K562 (cell line): Measurements from ENCODE around the gene RGS12. TPM values are rescaled to one million over a fixed set of nuclear protein-coding genes. Genes with fewer than 3 reads are reported as not detected.

Experiments used
- ATAC-seq: fragments of 200-7000 bp; cut with Tn5 transposase; 3 replicates; pipeline ENCODE4 v1.9.1; 2020; ENCODE audit warnings: moderate library complexity
- BruUV-seq: library from RNA; stranded (reverse); fragments of 400-500 nt; replicated peaks from 2 replicates; lab custom pipeline; 2021; lab: Mats Ljungman, UMichigan
- CTCF ChIA-PET: fragments of 300-600 bp; formaldehyde crosslinking; extraction: SDS; loops from one replicate; lab custom pipeline; 2021; ENCODE audit warnings: low intra/inter-chr PET ratio; lab: Yijun Ruan, JAX
- POLR2A ChIA-PET: fragments of 300-600, 350-650 bp; sonication (Branson Sonifier 250); formaldehyde crosslinking; extraction: SDS; loops from one replicate; lab custom pipeline; 2021; ENCODE audit warnings: antibody characterized with exemption, inconsistent platforms; lab: Yijun Ruan, JAX
- DNase-seq, 4 experiments: peaks; one replicate each; pipeline versions ENCODE4 v3.0.0 to v3.0.0-alpha.2; 2011 to 2018; ENCODE audit warnings: low spot score in 3 of 4, mixed read lengths in 3 of 4; ENCODE audit errors: extremely low read depth in 1 of 4
- FAIRE-seq: peaks from 2 replicates; lab custom pipeline; 2011; peaks lifted over from hg19 to GRCh38; lab: Jason Lieb, UNC
- H2AFZ ChIP-seq: 2 replicates; pipeline ENCODE4 v1.6.0; 2011; ENCODE audit warnings: low read depth, low read length, control low read depth, inconsistent platforms
- H3K27ac ChIP-seq: fragments of 200-600 bp; 3 replicates; pipeline ENCODE4 v1.8.0; 2011; ENCODE audit warnings: low read depth, mild to moderate bottlenecking, control low read depth, inconsistent platforms, low read length, moderate library complexity, mixed read lengths; ENCODE audit errors: extremely low read depth
- H3K27me3 ChIP-seq, 2 experiments: fragments of 300-600 bp in 1 of 2; 2 replicates in 1 of 2; 3 replicates in 1 of 2; pipeline versions ENCODE4 v1.6.0 to v1.8.0; 2011; ENCODE audit warnings: inconsistent platforms in 2 of 2, low read length in 2 of 2, mild to moderate bottlenecking in 1 of 2, mixed read lengths in 1 of 2, moderate library complexity in 1 of 2; ENCODE audit not compliant: control insufficient read depth in 2 of 2, insufficient read depth in 2 of 2
- H3K36me3 ChIP-seq: fragments of 300-600 bp; 3 replicates; pipeline ENCODE4 v1.8.0; 2011; ENCODE audit warnings: mild to moderate bottlenecking, low read length, inconsistent platforms; ENCODE audit not compliant: control insufficient read depth, insufficient read depth
- H3K4me1 ChIP-seq, 2 experiments: fragments of 200-600 bp in 1 of 2; replicated peaks in 1 of 2; 2 replicates in 1 of 2; 3 replicates in 1 of 2; pipeline versions ENCODE4 v1.5.1 to v1.8.0; 2011; ENCODE audit warnings: inconsistent platforms in 2 of 2, low read length in 2 of 2, mild to moderate bottlenecking in 1 of 2, mixed read lengths in 1 of 2, moderate library complexity in 1 of 2; ENCODE audit not compliant: control insufficient read depth in 2 of 2, insufficient read depth in 2 of 2
- H3K4me2 ChIP-seq: 2 replicates; pipeline ENCODE4 v1.6.1; 2011; ENCODE audit warnings: low read length, control low read depth, inconsistent platforms, mixed read lengths; ENCODE audit not compliant: insufficient read depth
- H3K4me3 ChIP-seq: fragments of 200-600 bp; sonication (generic), shearing (Covaris generic); 2 replicates; pipeline ENCODE4 v1.5.1; 2016; ENCODE audit warnings: control low read depth, inconsistent platforms
- H3K79me2 ChIP-seq: fragments of 200-600 bp; 3 replicates; pipeline ENCODE4 v1.8.0; 2011; ENCODE audit warnings: low read length, inconsistent platforms; ENCODE audit not compliant: control insufficient read depth, insufficient read depth
- H3K9ac ChIP-seq, 2 experiments: 2 replicates each; pipeline versions ENCODE4 v1.6.0 to v1.6.1; 2011; ENCODE audit warnings: low read depth in 2 of 2, low read length in 2 of 2, control low read depth in 1 of 2, inconsistent platforms in 1 of 2, mild to moderate bottlenecking in 1 of 2, mixed read lengths in 1 of 2; ENCODE audit not compliant: insufficient read depth in 1 of 2
- H3K9me1 ChIP-seq: one replicate; pipeline ENCODE4 v1.6.0; 2011; ENCODE audit warnings: inconsistent platforms, mild to moderate bottlenecking, low read length, moderate library complexity; ENCODE audit not compliant: control insufficient read depth, insufficient read depth
- H3K9me3 ChIP-seq: replicated peaks from 2 replicates; pipeline ENCODE4 v1.5.1; 2011; ENCODE audit warnings: low read depth, low read length, inconsistent platforms; ENCODE audit not compliant: control insufficient read depth, insufficient read depth
- H4K20me1 ChIP-seq: replicated peaks from 2 replicates; pipeline ENCODE4 v1.6.1; 2011; ENCODE audit warnings: low read length, inconsistent platforms, mixed read lengths; ENCODE audit not compliant: control insufficient read depth, insufficient read depth
- COPS2 ChIP-seq: fragments of 450-650 bp; conservative IDR thresholded peaks from 2 replicates; pipeline ENCODE4 v1.6.1; 2016; ENCODE audit warnings: mild to moderate bottlenecking, moderate library complexity
- KAT7 ChIP-seq: sonication (generic); formaldehyde crosslinking; IDR thresholded peaks from 2 replicates; pipeline ENCODE4 v1.8.0; 2022; ENCODE audit warnings: missing genetic modification reagents, mild to moderate bottlenecking, borderline replicate concordance
- KLF1 ChIP-seq: fragments of 450-650 bp; IDR thresholded peaks from 2 replicates; pipeline ENCODE4 v1.6.1; 2016; ENCODE audit warnings: missing genetic modification characterization, missing compliant biosample characterization
- MTA1 ChIP-seq: fragments of 450-650 bp; IDR thresholded peaks from 2 replicates; pipeline ENCODE4 v1.6.1; 2017; ENCODE audit warnings: borderline replicate concordance
- POLR3G ChIP-seq: IDR thresholded peaks from 2 replicates; pipeline ENCODE4 v1.6.1; 2011; ENCODE audit not compliant: insufficient read length, insufficient replicate concordance; ENCODE audit errors: extremely low read depth
- POU5F1 ChIP-seq: fragments of 150-350 bp; IDR thresholded peaks from 2 replicates; pipeline ENCODE4 v1.6.1; 2014; ENCODE audit warnings: borderline replicate concordance, low read length, low read depth, mild to moderate bottlenecking; ENCODE audit not compliant: partially characterized antibody
- SMAD4 ChIP-seq: fragments of 250-450 bp; sonication (Bioruptor Pico); conservative IDR thresholded peaks from 2 replicates; pipeline ENCODE4 v1.8.0; 2021; ENCODE audit warnings: inconsistent platforms, mild to moderate bottlenecking, moderate library complexity
- TAF7 ChIP-seq: fragments of 450-650 bp; IDR thresholded peaks from 2 replicates; pipeline ENCODE4 v1.6.1; 2016; ENCODE audit warnings: missing genetic modification characterization, missing compliant biosample characterization
- ZNF184 ChIP-seq: sonication (generic); formaldehyde crosslinking; IDR thresholded peaks from 2 replicates; pipeline ENCODE4 v1.5.0; 2020; ENCODE audit warnings: missing genetic modification reagents
- ZNF23 ChIP-seq: fragments of 250-450 bp; sonication (Bioruptor Pico); IDR thresholded peaks from 2 replicates; pipeline ENCODE4 v1.4.0; 2020; ENCODE audit warnings: mild to moderate bottlenecking
- ZNF766 ChIP-seq: fragments of 200-800 bp; sonication (Bioruptor generic); conservative IDR thresholded peaks from 2 replicates; pipeline ENCODE4 v1.6.1; 2016; ENCODE audit warnings: missing genetic modification characterization, missing compliant biosample characterization
- ZNF79 ChIP-seq: fragments of 250-450 bp; sonication (Bioruptor Pico); IDR thresholded peaks from 2 replicates; pipeline ENCODE4 v1.4.0; 2020; ENCODE audit warnings: low read depth, mild to moderate bottlenecking, moderate library complexity
- WGBS: fragments of 100-300 bp; shearing (Covaris generic); methylation state at CpG from one replicate; pipeline ENCODE4 v1.1.6; 2016; ENCODE audit warnings: low coverage, mixed read lengths; ENCODE audit not compliant: insufficient coverage; ENCODE audit errors: missing lambda C conversion rate; 5-methylcytosine and 5-hydroxymethylcytosine counted together
- in situ Hi-C: fragments of 300-500 bp; cut with MboI; formaldehyde crosslinking; loops from 4 replicates; pipeline ENCODE4 v1.15.0; 2018; ENCODE audit warnings: inconsistent platforms, mixed read lengths
- intact Hi-C: fragments of 100-400 bp; cut with micrococcal nuclease; formaldehyde crosslinking; loops from 2 replicates; pipeline ENCODE4 v1.14.2; 2022
- polyA plus RNA-seq, 8 experiments: library from polyadenylated mRNA; depleted of rRNA in 4 of 8; stranded (reverse) in 5 of 8; unstranded in 3 of 8; fragments of >200 nt; fragmentation: Nextera tagmentation in 2 of 8; fragmentation: Illumina TruSeq in 1 of 8; extraction: Ambion mirVana in 2 of 8; extraction: Trizol in 1 of 8; gene quantifications; 2 replicates each; pipeline versions ENCODE4 v1.2.1 to v1.2.3, GENCODE V29; 2011 to 2014; ENCODE audit warnings: inconsistent platforms in 1 of 8, missing spikeins in 1 of 8
- total RNA-seq, 7 experiments: library from RNA; depleted of rRNA in 6 of 7; stranded (reverse); fragments of >200 nt in 6 of 7; fragmentation: Illumina TruSeq in 2 of 7; extraction: Trizol in 2 of 7; gene quantifications; 2 replicates each; pipeline versions ENCODE4 v1.2.1 to v1.2.3, GENCODE V29; 2011 to 2021; ENCODE audit warnings: low replicate concordance in 1 of 7
- TF ChIP-seq, protein P1 (sequence below): sonication (generic); formaldehyde crosslinking; IDR thresholded peaks from 2 replicates; pipeline ENCODE4 v1.8.1; 2022; ENCODE audit warnings: missing genetic modification reagents

The RGS12 gene
- total and polyA plus RNA-seq, 9 of the 15 experiments (the other 6 are each of a cell fraction or from before 2014, with no cell fraction given): 0.30 to 8.8 (median 5.5) TPM

DNA sequence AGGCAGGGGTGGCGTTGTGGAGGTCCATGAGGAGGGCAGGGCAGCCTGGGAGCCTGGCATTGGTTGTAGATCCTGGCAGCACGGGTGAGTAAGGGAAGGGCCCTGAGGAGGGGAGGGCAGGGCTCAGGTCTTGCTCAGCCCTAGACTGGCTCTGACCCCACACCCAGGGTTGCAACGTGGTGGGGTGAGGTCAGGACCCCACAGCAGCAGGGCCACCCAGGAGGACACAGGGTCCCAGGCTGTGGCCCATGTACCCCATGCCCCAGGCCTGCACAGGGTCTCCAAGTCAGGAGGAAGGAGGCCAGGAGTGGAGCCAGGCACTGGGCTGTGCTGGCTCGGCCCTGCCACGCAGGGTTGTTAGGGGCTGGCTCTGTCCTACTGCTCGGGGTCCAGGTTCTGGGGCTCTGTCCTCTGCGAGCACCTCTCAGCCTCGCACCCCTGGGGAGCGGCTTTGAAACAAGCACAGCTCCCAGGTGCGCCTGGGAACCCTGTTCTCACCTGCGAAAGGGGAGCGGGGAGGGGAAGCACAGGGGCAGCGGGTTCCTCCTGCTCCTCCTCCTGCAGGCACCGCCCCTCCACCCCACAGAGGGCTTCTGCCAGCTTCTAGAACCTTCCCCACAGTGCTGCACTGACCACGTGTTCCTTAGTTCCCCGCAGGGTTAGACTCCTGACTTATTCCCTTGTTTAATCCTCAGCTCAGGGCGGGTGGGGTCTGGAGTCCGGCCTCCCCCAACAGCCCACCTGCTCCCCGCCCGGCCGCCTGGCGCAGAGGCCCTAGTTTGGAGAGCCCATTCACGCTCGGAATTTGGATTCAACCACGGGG, 23.5 kb upstream of the RGS12 start (continued):
- TF ChIP-seq ZNF79: no peak

DNA sequence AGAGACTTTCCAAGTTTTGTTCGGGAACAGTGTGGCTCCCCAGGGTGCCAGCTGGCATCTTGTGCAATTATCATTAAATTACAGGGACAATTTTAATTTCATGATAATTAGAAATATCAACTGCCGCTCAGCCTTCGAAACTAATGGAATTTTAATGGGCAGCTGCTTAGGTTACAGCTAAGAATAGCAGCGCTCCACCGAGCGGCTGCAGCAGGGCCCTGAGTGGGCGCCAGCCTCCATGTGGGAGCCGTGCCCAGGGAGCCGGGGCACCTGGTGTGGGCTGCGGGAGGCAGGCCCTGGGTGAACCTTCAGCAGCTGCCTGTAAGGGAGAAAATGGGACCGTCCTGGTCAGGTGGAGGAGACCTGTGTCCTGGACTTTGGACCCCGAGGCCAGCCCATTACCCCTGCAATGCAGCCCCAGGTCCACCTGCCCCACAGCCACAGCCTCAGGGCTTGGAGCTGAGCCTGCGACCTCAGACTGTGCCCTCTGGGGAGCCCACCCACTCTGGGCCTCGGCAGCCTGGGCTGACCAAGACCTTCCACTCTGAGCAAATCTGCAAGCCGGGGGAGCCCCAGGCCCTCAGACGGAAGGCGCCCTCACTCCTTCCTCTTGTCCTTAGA, 22.7 kb upstream of the RGS12 start:
- H3K9me1 ChIP-seq: no peaks in the 10 kb centered on the region
- ChIA-PET POLR2A (interaction anchor here (1.4 kb wide), 1 partner anchor 26 kb away, joined by 5 read pairs; no protein-coding TSS in a partner anchor), CTCF (no interaction called here)
- no peak for TF ChIP-seq POLR3G
- TF ChIP-seq TAF7 (tag): no peak
- TF ChIP-seq ZNF23 (CRISPR knock-in tag): no peak
- TF ChIP-seq, protein P1, sequence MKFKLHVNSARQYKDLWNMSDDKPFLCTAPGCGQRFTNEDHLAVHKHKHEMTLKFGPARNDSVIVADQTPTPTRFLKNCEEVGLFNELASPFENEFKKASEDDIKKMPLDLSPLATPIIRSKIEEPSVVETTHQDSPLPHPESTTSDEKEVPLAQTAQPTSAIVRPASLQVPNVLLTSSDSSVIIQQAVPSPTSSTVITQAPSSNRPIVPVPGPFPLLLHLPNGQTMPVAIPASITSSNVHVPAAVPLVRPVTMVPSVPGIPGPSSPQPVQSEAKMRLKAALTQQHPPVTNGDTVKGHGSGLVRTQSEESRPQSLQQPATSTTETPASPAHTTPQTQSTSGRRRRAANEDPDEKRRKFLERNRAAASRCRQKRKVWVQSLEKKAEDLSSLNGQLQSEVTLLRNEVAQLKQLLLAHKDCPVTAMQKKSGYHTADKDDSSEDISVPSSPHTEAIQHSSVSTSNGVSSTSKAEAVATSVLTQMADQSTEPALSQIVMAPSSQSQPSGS: no peak
- no peak for TF ChIP-seq KLF1 (tag)
- TF ChIP-seq SMAD4: no peak
- TF ChIP-seq MTA1: no peak
- no peak for TF ChIP-seq KAT7
- TF ChIP-seq POU5F1: no peak
- no peak for TF ChIP-seq ZNF184
- no peak for TF ChIP-seq COPS2
- no peak for TF ChIP-seq ZNF766 (CRISPR knock-in tag)
- no peak for ATAC-seq
- no TSS peak for BruUV-seq
- intact Hi-C loops: no loop called here
- no peaks in the 10 kb centered on the region for H4K20me1 ChIP-seq
- no peak for DNase-seq
- in situ Hi-C loops: no loop called here
- H3K9me3 ChIP-seq: no peaks in the 10 kb centered on the region
- H3K4me2 ChIP-seq: no peak overlapping the region
- H3K27ac ChIP-seq: no peak overlapping the region
- no peaks in the 10 kb centered on the region for H3K79me2 ChIP-seq
- H3K4me1 ChIP-seq: peaks cover 0 to 29% of the 10 kb centered on the region in 2 experiments; a peak in 2 of 5 replicates
- peaks cover 31 to 45% of the 10 kb centered on the region in 2 experiments; a peak in 3 of 5 replicates for H3K27me3 ChIP-seq
- H3K9ac ChIP-seq: no peak overlapping the region
- no peak overlapping the region for H3K4me3 ChIP-seq
- no peak overlapping the region for H2AFZ ChIP-seq
- WGBS: 30% methylated on average over 16 of the region's 17 CpGs
- H3K36me3 ChIP-seq: no peaks in the 10 kb centered on the region
- FAIRE-seq: no peak
